K562 (cell line): Measurements from ENCODE around the gene SMIM11.

Experiments
- BHLHE40 ChIP-seq: IDR thresholded peaks from 2 replicates; pipeline ENCODE4 v1.6.1; 2011; ENCODE audit warnings: low read length, improper control_type of control experiment
- CCAR2 ChIP-seq: fragments of 200-400 bp; formaldehyde crosslinking; IDR thresholded peaks from 2 replicates; pipeline ENCODE4 v1.6.1; 2017; ENCODE audit warnings: mild to moderate bottlenecking, low read depth, low read length
- CTCF ChIP-seq, 3 experiments: IDR thresholded peaks in 2 of 3; conservative IDR thresholded peaks in 1 of 3; 2 replicates each; pipeline ENCODE4 v1.5.1; 2011 to 2012; ENCODE audit warnings: low read length in 3 of 3, mild to moderate bottlenecking in 3 of 3, control low read depth in 2 of 3, improper control_type of control experiment in 1 of 3, inconsistent platforms in 1 of 3, low read depth in 1 of 3, mixed read lengths in 1 of 3, moderate library complexity in 1 of 3; ENCODE audit not compliant: insufficient read depth in 2 of 3
- FOXA1 ChIP-seq: fragments of 450-650 bp; IDR thresholded peaks from 2 replicates; pipeline ENCODE4 v1.6.1; 2016; ENCODE audit warnings: mild to moderate bottlenecking, borderline replicate concordance
- TEAD1 ChIP-seq, 2 experiments: fragments of 450-650 bp in 1 of 2; sonication (generic) in 1 of 2; formaldehyde crosslinking; IDR thresholded peaks; 2 replicates each; pipeline versions ENCODE4 v1.4.0 to v1.8.0; 2020 to 2022; ENCODE audit warnings: mild to moderate bottlenecking in 2 of 2, missing genetic modification reagents in 1 of 2
- ZNF274 ChIP-seq: IDR thresholded peaks from 2 replicates; pipeline ENCODE4 v1.6.1; 2011; ENCODE audit warnings: low read depth, mild to moderate bottlenecking, low read length, moderate library complexity, borderline replicate concordance
- TF ChIP-seq, protein P1 (sequence below): IDR thresholded peaks from 3 replicates; pipeline ENCODE4 v1.6.1; 2011; ENCODE audit warnings: borderline replicate concordance, mild to moderate bottlenecking; ENCODE audit not compliant: insufficient read length, insufficient read depth
- TF ChIP-seq, protein P2 (sequence below), 3 experiments: fragments of 200-800 bp in 1 of 3; sonication (Bioruptor generic) in 1 of 3; sonication (generic) in 1 of 3; formaldehyde crosslinking in 1 of 3; IDR thresholded peaks; 2 replicates each; pipeline versions ENCODE4 v1.6.1 to v1.8.0; 2016 to 2022; ENCODE audit warnings: mild to moderate bottlenecking in 2 of 3, missing compliant biosample characterization in 2 of 3, missing genetic modification characterization in 2 of 3, missing genetic modification reagents in 1 of 3

DNA sequence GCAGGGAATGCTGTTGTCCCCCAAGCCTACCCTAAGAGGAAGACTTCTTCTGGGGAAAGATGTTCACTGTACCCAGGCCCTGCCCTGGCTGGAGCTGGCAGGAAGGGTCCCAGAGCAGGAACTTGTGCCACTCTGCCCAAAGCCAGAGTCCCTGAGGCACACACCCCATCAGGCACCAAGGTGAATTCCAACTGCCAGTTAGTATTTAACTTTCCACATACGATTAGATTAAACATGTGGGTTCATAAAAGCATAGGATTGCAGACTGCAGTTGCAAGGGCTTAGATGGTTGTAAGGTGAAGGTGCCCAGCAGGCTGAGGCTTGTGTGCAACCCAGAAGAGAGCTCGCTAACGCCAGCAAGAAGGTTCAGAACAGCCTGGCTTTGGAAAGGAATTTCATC lies 11.6 kb upstream of the SMIM11 start, which contains the start of gene KCNE2:
- TF ChIP-seq, protein P1, sequence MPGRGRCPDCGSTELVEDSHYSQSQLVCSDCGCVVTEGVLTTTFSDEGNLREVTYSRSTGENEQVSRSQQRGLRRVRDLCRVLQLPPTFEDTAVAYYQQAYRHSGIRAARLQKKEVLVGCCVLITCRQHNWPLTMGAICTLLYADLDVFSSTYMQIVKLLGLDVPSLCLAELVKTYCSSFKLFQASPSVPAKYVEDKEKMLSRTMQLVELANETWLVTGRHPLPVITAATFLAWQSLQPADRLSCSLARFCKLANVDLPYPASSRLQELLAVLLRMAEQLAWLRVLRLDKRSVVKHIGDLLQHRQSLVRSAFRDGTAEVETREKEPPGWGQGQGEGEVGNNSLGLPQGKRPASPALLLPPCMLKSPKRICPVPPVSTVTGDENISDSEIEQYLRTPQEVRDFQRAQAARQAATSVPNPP, result no peak
- TF ChIP-seq, protein P2, sequence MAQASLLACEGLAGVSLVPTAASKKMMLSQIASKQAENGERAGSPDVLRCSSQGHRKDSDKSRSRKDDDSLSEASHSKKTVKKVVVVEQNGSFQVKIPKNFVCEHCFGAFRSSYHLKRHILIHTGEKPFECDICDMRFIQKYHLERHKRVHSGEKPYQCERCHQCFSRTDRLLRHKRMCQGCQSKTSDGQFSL (CRISPR knock-in tag; IDR thresholded peaks at IDR 0.05), result no peak
- TF ChIP-seq, protein P2 (tag; IDR thresholded peaks at IDR 0.05), result no peak
- no peak for TF ChIP-seq CTCF (IDR thresholded peaks at IDR 0.05 in 2 of 3, conservative IDR thresholded peaks at IDR 0.05 in 1 of 3; ENCODE audit: insufficient read depth in 2 of 3, low read depth in 1 of 3, low read length in 3 of 3)
- TF ChIP-seq CCAR2, result no peak
- no peak for TF ChIP-seq FOXA1
- TF ChIP-seq TEAD1 (CRISPR knock-in tag; IDR thresholded peaks at IDR 0.05), result no peak
- TF ChIP-seq ZNF274, result no peak
- no peak for TF ChIP-seq BHLHE40
